ENCODE data around the gene SIRT3.

GRCh38 chr11:230431-230830 is 5.7 kb downstream of the SIRT3 start:
- TF ChIP-seq PKNOX1 (IDR thresholded peaks at IDR 0.05), result no peak
- no peak for TF ChIP-seq FOXK2 (IDR thresholded peaks at IDR 0.05)
- no peak for TF ChIP-seq HDGF (IDR thresholded peaks at IDR 0.05; ENCODE audit: borderline replicate concordance)
- TF ChIP-seq BHLHE40 (IDR thresholded peaks at IDR 0.05; ENCODE audit: borderline replicate concordance), result no peak
- TF ChIP-seq L3MBTL2 (conservative IDR thresholded peaks at IDR 0.05), result no peak
- TF ChIP-seq FOXA1 (IDR thresholded peaks at IDR 0.05), result no peak
- TF ChIP-seq FOXM1 (IDR thresholded peaks at IDR 0.05; ENCODE audit: borderline replicate concordance), result no peak
- no peak for TF ChIP-seq ELF4 (IDR thresholded peaks at IDR 0.05)
- no peak for TF ChIP-seq LEF1 (IDR thresholded peaks at IDR 0.05; ENCODE audit: borderline replicate concordance)
- no peak for TF ChIP-seq SP1 (IDR thresholded peaks at IDR 0.05)
- TF ChIP-seq SUZ12 (IDR thresholded peaks at IDR 0.05), result no peak
- no peak for TF ChIP-seq TARDBP (IDR thresholded peaks at IDR 0.05)
- no peak for TF ChIP-seq ZNF384 (IDR thresholded peaks at IDR 0.05)
- no peak for TF ChIP-seq ARNT (IDR thresholded peaks at IDR 0.05)

Measured in HEK293T (cell line).